GM12891 (cell line): Measurements from ENCODE around the gene RBMS3.
"Not testable (repeated sequence)": the region's sequence is repeated elsewhere in the genome, so short reads cannot be mapped to it uniquely, and the experiment has no call there.

ENCODE experiments used
- DNase-seq: peaks from one replicate; pipeline ENCODE4 v3.0.0; 2011; ENCODE audit warnings: low spot score; ENCODE audit not compliant: insufficient read length
- FAIRE-seq: peaks from 2 replicates; lab custom pipeline; 2011; peaks lifted over from hg19 to GRCh38; lab: Jason Lieb, UNC
- PAX5 ChIP-seq: IDR thresholded peaks from 2 replicates; pipeline ENCODE4 v1.6.1; 2011; ENCODE audit warnings: low read length, moderate library complexity, mild to moderate bottlenecking; ENCODE audit not compliant: insufficient read depth, severe bottlenecking
- POLR2A ChIP-seq: IDR thresholded peaks from 2 replicates; pipeline ENCODE4 v1.6.1; 2011; ENCODE audit warnings: low read depth, low read length, control low read depth
- POLR2AphosphoS5 ChIP-seq: IDR thresholded peaks from 2 replicates; pipeline ENCODE4 v1.6.1; 2011; ENCODE audit warnings: low read depth, low read length, control low read depth
- POU2F2 ChIP-seq: IDR thresholded peaks from 2 replicates; pipeline ENCODE4 v1.6.1; 2011; ENCODE audit warnings: low read depth, mild to moderate bottlenecking, control low read depth, low read length, moderate library complexity
- SPI1 ChIP-seq: IDR thresholded peaks from 2 replicates; pipeline ENCODE4 v1.6.1; 2011; ENCODE audit warnings: low read depth, low read length, control low read depth
- TAF1 ChIP-seq: IDR thresholded peaks from 2 replicates; pipeline ENCODE4 v1.6.1; 2011; ENCODE audit warnings: low read depth, low read length, control low read depth

The RBMS3 gene

GRCh38 chr3:30042274-30042859 is 761.5 kb downstream of the RBMS3 start:
- DNase-seq (peak; percentile 4), FAIRE-seq (no peak)
- TF ChIP-seq SPI1 (no peak), PAX5 (no peak), POLR2A (no peak), POU2F2 (no peak), TAF1 (no peak), POLR2AphosphoS5 (no peak)

GRCh38 chr3:30042916-30043555 is 762.2 kb downstream of the RBMS3 start:
- no peak for TF ChIP-seq POLR2A
- TF ChIP-seq SPI1 = no peak
- no peak for TF ChIP-seq TAF1
- TF ChIP-seq POU2F2 = no peak
- TF ChIP-seq PAX5 = no peak
- TF ChIP-seq POLR2AphosphoS5 = no peak
- DNase-seq (no peak), FAIRE-seq (no peak)

- FAIRE-seq = no peak
- DNase-seq = no peak
- no peak for TF ChIP-seq POU2F2
- no peak for TF ChIP-seq PAX5
- no peak for TF ChIP-seq SPI1
- TF ChIP-seq POLR2A = no peak
- TF ChIP-seq POLR2AphosphoS5 = no peak
- no peak for TF ChIP-seq TAF1
Observed at GRCh38 chr3:30044515-30044914, 763.6 kb downstream of the RBMS3 start.

GRCh38 chr3:30048431-30048830 is 767.6 kb downstream of the RBMS3 start:
- TF ChIP-seq POLR2A (no peak), TAF1 (no peak), SPI1 (no peak), POU2F2 (no peak), PAX5 (no peak), POLR2AphosphoS5 (no peak)
- DNase-seq = no peak
- FAIRE-seq = no peak

- not testable (repeated sequence) for FAIRE-seq
Observed at GRCh38 chr3:30050116-30050515, 769.2 kb downstream of the RBMS3 start.

GRCh38 chr3:30059240-30059639 is 778.4 kb downstream of the RBMS3 start:
- no peak for FAIRE-seq
- DNase-seq = no peak
- TF ChIP-seq POU2F2 = no peak
- no peak for TF ChIP-seq TAF1
- no peak for TF ChIP-seq POLR2AphosphoS5
- no peak for TF ChIP-seq POLR2A
- TF ChIP-seq SPI1 = no peak
- no peak for TF ChIP-seq PAX5

More at GRCh38 chr3:30050116-30050515, 769.2 kb downstream of the RBMS3 start:
- not testable (repeated sequence) for DNase-seq
